ENCODE data around the gene GAPDH. TPM values are rescaled to one million over a fixed set of nuclear protein-coding genes. Genes with fewer than 3 reads are reported as not detected.

GAPDH gene
- total and polyA plus RNA-seq, 2 donors (not counting 1 experiment from before 2014, with no cell fraction given), result 6,255 to 8,983 TPM

DNA sequence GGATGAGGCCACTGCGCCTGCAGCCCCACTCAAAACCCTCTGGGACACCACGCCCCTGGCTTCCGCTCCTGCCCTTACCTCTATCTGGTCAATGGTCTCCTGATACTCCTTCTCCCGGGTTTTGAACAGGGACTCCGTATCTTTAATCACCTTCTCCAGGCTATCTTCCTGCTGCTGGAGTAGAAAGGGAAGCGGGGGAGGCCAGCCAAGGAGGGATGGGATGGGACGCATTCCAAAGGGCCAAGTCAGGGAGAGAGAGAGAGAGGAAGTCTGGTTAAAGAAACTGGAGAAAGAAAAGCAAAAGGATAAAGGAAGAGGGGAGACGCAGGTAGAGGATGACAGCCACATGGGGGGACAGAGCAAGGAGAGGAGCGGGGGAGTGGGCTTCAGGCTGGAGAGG lies 13.7 kb downstream of the GAPDH start:
- peak overlapping the region; percentile 85 for H3K4me2 ChIP-seq (ENCODE audit: extremely low read depth, insufficient read depth, low read length)
- peaks cover 18% of the 10 kb centered on the region for H3K36me3 ChIP-seq (ENCODE audit: control insufficient read depth, insufficient read depth, low read length)
- H3K4me3 ChIP-seq (replicated peaks in 1 of 4; ENCODE audit: control extremely low read depth in 1 of 4, insufficient read depth in 1 of 4, low read depth in 3 of 4, low read length in 4 of 4), result peak overlapping the region in 2 of 4 experiments; percentile 14 to 47
- peaks cover 45% of the 10 kb centered on the region for H3K4me1 ChIP-seq (ENCODE audit: control insufficient read depth, extremely low read depth, insufficient read depth, low read length)
- H3K9me3 ChIP-seq (ENCODE audit: control insufficient read depth, insufficient read depth, low read depth, low read length), result no peaks in the 10 kb centered on the region
- peaks cover 64% of the 10 kb centered on the region for H3K79me2 ChIP-seq (ENCODE audit: control insufficient read depth, insufficient read depth, low read length)
- peak overlapping the region; percentile 38 for H3K9ac ChIP-seq (ENCODE audit: insufficient read depth, low read length)
- peak; percentile 76 to 90 for DNase-seq (ENCODE audit: low read depth in 2 of 2)
- H2AFZ ChIP-seq (ENCODE audit: low read length), result no peak overlapping the region
- H3K27me3 ChIP-seq (ENCODE audit: control insufficient read depth, insufficient read depth, low read length), result no peaks in the 10 kb centered on the region
- TF ChIP-seq EZH2 (IDR thresholded peaks at IDR 0.05; ENCODE audit: low read length, missing control alignments), result no peak
- TF ChIP-seq, protein P1, sequence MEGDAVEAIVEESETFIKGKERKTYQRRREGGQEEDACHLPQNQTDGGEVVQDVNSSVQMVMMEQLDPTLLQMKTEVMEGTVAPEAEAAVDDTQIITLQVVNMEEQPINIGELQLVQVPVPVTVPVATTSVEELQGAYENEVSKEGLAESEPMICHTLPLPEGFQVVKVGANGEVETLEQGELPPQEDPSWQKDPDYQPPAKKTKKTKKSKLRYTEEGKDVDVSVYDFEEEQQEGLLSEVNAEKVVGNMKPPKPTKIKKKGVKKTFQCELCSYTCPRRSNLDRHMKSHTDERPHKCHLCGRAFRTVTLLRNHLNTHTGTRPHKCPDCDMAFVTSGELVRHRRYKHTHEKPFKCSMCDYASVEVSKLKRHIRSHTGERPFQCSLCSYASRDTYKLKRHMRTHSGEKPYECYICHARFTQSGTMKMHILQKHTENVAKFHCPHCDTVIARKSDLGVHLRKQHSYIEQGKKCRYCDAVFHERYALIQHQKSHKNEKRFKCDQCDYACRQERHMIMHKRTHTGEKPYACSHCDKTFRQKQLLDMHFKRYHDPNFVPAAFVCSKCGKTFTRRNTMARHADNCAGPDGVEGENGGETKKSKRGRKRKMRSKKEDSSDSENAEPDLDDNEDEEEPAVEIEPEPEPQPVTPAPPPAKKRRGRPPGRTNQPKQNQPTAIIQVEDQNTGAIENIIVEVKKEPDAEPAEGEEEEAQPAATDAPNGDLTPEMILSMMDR (conservative IDR thresholded peaks at IDR 0.05 in 1 of 2, IDR thresholded peaks at IDR 0.05 in 1 of 2; ENCODE audit: low read depth in 1 of 2, low read length in 2 of 2), result no peak
- H4K20me1 ChIP-seq (ENCODE audit: control insufficient read depth, extremely low read depth, insufficient read depth, low read length), result no peaks in the 10 kb centered on the region
- peak overlapping the region; percentile 97 for H3K27ac ChIP-seq (ENCODE audit: insufficient read depth, low read length)

GRCh38 chr12:6548556-6548955 lies 14.2 kb downstream of the GAPDH start:
- Histone ChIP-seq H2AFZ (ENCODE audit: low read length) (no peak overlapping the region), H3K27ac (ENCODE audit: insufficient read depth, low read length) (peak overlapping the region; percentile 97), H4K20me1 (ENCODE audit: control insufficient read depth, extremely low read depth, insufficient read depth, low read length) (no peaks in the 10 kb centered on the region), H3K4me1 (ENCODE audit: control insufficient read depth, extremely low read depth, insufficient read depth, low read length) (peaks cover 47% of the 10 kb centered on the region), H3K4me3 (replicated peaks in 1 of 4; ENCODE audit: control extremely low read depth in 1 of 4, insufficient read depth in 1 of 4, low read depth in 3 of 4, low read length in 4 of 4) (peak overlapping the region in 1 of 4 experiments; percentile 47), H3K79me2 (ENCODE audit: control insufficient read depth, insufficient read depth, low read length) (peaks cover 63% of the 10 kb centered on the region), H3K36me3 (ENCODE audit: control insufficient read depth, insufficient read depth, low read length) (peaks cover 17% of the 10 kb centered on the region), H3K27me3 (ENCODE audit: control insufficient read depth, insufficient read depth, low read length) (no peaks in the 10 kb centered on the region), H3K9me3 (ENCODE audit: control insufficient read depth, insufficient read depth, low read depth, low read length) (no peaks in the 10 kb centered on the region), H3K4me2 (ENCODE audit: extremely low read depth, insufficient read depth, low read length) (peak overlapping the region; percentile 68), H3K9ac (ENCODE audit: insufficient read depth, low read length) (peak overlapping the region; percentile 38)
- TF ChIP-seq, protein P1 (conservative IDR thresholded peaks at IDR 0.05 in 1 of 2, IDR thresholded peaks at IDR 0.05 in 1 of 2; ENCODE audit: low read depth in 1 of 2, low read length in 2 of 2), result no peak
- no peak for TF ChIP-seq EZH2 (IDR thresholded peaks at IDR 0.05; ENCODE audit: low read length, missing control alignments)
- DNase-seq (ENCODE audit: low read depth in 2 of 2), result peak in 1 of 2 donors; percentile 10

- Histone ChIP-seq H3K27ac (ENCODE audit: insufficient read depth, low read length) (peak overlapping the region; percentile 97), H2AFZ (ENCODE audit: low read length) (no peak overlapping the region), H3K27me3 (ENCODE audit: control insufficient read depth, insufficient read depth, low read length) (no peaks in the 10 kb centered on the region), H3K4me1 (ENCODE audit: control insufficient read depth, extremely low read depth, insufficient read depth, low read length) (peaks cover 50% of the 10 kb centered on the region), H3K9me3 (ENCODE audit: control insufficient read depth, insufficient read depth, low read depth, low read length) (no peaks in the 10 kb centered on the region), H3K9ac (ENCODE audit: insufficient read depth, low read length) (peak overlapping the region; percentile 5), H3K36me3 (ENCODE audit: control insufficient read depth, insufficient read depth, low read length) (peaks cover 17% of the 10 kb centered on the region), H3K4me3 (replicated peaks in 1 of 4; ENCODE audit: control extremely low read depth in 1 of 4, insufficient read depth in 1 of 4, low read depth in 3 of 4, low read length in 4 of 4) (peak overlapping the region in 1 of 4 experiments; percentile 47), H3K4me2 (ENCODE audit: extremely low read depth, insufficient read depth, low read length) (peak overlapping the region; percentile 68), H3K79me2 (ENCODE audit: control insufficient read depth, insufficient read depth, low read length) (peaks cover 65% of the 10 kb centered on the region), H4K20me1 (ENCODE audit: control insufficient read depth, extremely low read depth, insufficient read depth, low read length) (no peaks in the 10 kb centered on the region)
- DNase-seq (ENCODE audit: low read depth in 2 of 2), result peak; percentile 75 to 86
- TF ChIP-seq EZH2 (IDR thresholded peaks at IDR 0.05; ENCODE audit: low read length, missing control alignments), result no peak
- TF ChIP-seq, protein P1 (conservative IDR thresholded peaks at IDR 0.05 in 1 of 2, IDR thresholded peaks at IDR 0.05 in 1 of 2; ENCODE audit: low read depth in 1 of 2, low read length in 2 of 2), result no peak
Measured at GRCh38 chr12:6548966-6549683, 14.8 kb downstream of the GAPDH start.

All from fibroblast of lung (primary cell).